ENCODE results near the gene CEMIP. TPM values are rescaled to one million over a fixed set of nuclear protein-coding genes. Genes with fewer than 3 reads are reported as not detected.

The CEMIP gene
- total and polyA plus RNA-seq, 2 of the 4 experiments (the other 2 are of a cell fraction) = 63.8 to 78.0 TPM

- no peak overlapping the region for H3K4ac ChIP-seq (ENCODE audit: low read depth, low read length)
- dilution Hi-C loops (cut with HindIII; ENCODE audit: low sequenced_read_pairs, unreplicated experiment) (no loop called here), in situ Hi-C loops (cut with MboI; ENCODE audit: low sequenced_read_pairs) (no loop called here), intact Hi-C loops (cut with micrococcal nuclease) (no loop called here)
- no peak overlapping the region for H4K8ac ChIP-seq (ENCODE audit: low read depth in 2 of 2, low read length in 2 of 2)
- H2AFZ ChIP-seq (replicated peaks; ENCODE audit: low read length, poor library complexity) = no peak overlapping the region
- H3K9ac ChIP-seq (ENCODE audit: low read depth, low read length) = no peak overlapping the region
- no peak overlapping the region for H3K27ac ChIP-seq (ENCODE audit: insufficient read depth, low read length)
- H3K79me1 ChIP-seq (ENCODE audit: low read depth in 1 of 2, low read length in 2 of 2) = no peaks in the 10 kb centered on the region
- H2BK5ac ChIP-seq (ENCODE audit: low read depth, low read length, poor library complexity, severe bottlenecking) = no peak overlapping the region
- no peak overlapping the region for H2BK120ac ChIP-seq (ENCODE audit: low read depth, low read length)
- no peak overlapping the region for H2AK9ac ChIP-seq (replicated peaks; ENCODE audit: low read depth, low read length, poor library complexity)
- no peak overlapping the region for H4K91ac ChIP-seq (ENCODE audit: insufficient read depth, low read depth, low read length)
- no peak overlapping the region for H2AK5ac ChIP-seq (ENCODE audit: low read depth, low read length)
- ATAC-seq (ENCODE audit: low read depth) (no peak), DNase-seq (no peak)
- TF ChIP-seq NFE2L2 (IDR thresholded peaks at IDR 0.05; ENCODE audit: low read depth, low read length) = no peak
- no peak for TF ChIP-seq SMC3 (IDR thresholded peaks at IDR 0.05; ENCODE audit: low read depth, low read length)
- TF ChIP-seq MAZ (IDR thresholded peaks at IDR 0.05; ENCODE audit: borderline replicate concordance, low read depth, low read length) = no peak
- TF ChIP-seq CTCF (conservative IDR thresholded peaks at IDR 0.05; ENCODE audit: low read depth, low read length) = no peak
- TF ChIP-seq, protein P1, sequence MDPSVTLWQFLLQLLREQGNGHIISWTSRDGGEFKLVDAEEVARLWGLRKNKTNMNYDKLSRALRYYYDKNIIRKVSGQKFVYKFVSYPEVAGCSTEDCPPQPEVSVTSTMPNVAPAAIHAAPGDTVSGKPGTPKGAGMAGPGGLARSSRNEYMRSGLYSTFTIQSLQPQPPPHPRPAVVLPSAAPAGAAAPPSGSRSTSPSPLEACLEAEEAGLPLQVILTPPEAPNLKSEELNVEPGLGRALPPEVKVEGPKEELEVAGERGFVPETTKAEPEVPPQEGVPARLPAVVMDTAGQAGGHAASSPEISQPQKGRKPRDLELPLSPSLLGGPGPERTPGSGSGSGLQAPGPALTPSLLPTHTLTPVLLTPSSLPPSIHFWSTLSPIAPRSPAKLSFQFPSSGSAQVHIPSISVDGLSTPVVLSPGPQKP (IDR thresholded peaks at IDR 0.05; ENCODE audit: borderline replicate concordance, low read depth, low read length) = no peak
- no peak for TF ChIP-seq POLR2A (IDR thresholded peaks at IDR 0.05; ENCODE audit: low read depth, low read length)
- no peak for TF ChIP-seq RFX5 (IDR thresholded peaks at IDR 0.05; ENCODE audit: low read depth, low read length)
- TF ChIP-seq FOS (IDR thresholded peaks at IDR 0.05; ENCODE audit: low read depth, low read length) = no peak
- no peak for TF ChIP-seq CEBPB (IDR thresholded peaks at IDR 0.05; ENCODE audit: low read depth, low read length)
- no peak for TF ChIP-seq RCOR1 (IDR thresholded peaks at IDR 0.05; ENCODE audit: insufficient replicate concordance, low read length)
- TF ChIP-seq RAD21 (IDR thresholded peaks at IDR 0.05; ENCODE audit: low read length) = no peak
- TF ChIP-seq USF2 (IDR thresholded peaks at IDR 0.05; ENCODE audit: low read depth, low read length) = no peak
- TF ChIP-seq CHD1 (IDR thresholded peaks at IDR 0.05; ENCODE audit: low read depth, low read length) = no peak
- TF ChIP-seq BHLHE40 (IDR thresholded peaks at IDR 0.05; ENCODE audit: low read depth, low read length) = no peak
- no peak for TF ChIP-seq MAFK (IDR thresholded peaks at IDR 0.05; ENCODE audit: low read depth, low read length)
- TF ChIP-seq MXI1 (IDR thresholded peaks at IDR 0.05; ENCODE audit: borderline replicate concordance, low read depth, low read length) = no peak
- no peak overlapping the region; the same call in 1 of the 2 replicates for H3K23ac ChIP-seq (ENCODE audit: low read depth, low read length)
- no peak overlapping the region for H3K56ac ChIP-seq (ENCODE audit: extremely low read depth, insufficient read depth, low read length)
- peaks cover 10% of the 10 kb centered on the region for H3K9me1 ChIP-seq (ENCODE audit: insufficient read depth, low read length)
- H3K18ac ChIP-seq (ENCODE audit: low read depth, low read length) = no peak overlapping the region
- H2BK15ac ChIP-seq (ENCODE audit: low read depth, low read length) = no peak overlapping the region
- peaks cover 4% of the 10 kb centered on the region; the same call in 1 of the 2 replicates for H3K4me1 ChIP-seq (ENCODE audit: control insufficient read depth, insufficient read depth, low read length)
- ChIA-PET CTCF (no interaction called here), POLR2A (ENCODE audit: unreplicated experiment) (no interaction called here)
- H3K36me3 ChIP-seq (ENCODE audit: control insufficient read depth, insufficient read depth, low read length) = peaks cover 78% of the 10 kb centered on the region
- H3K4me2 ChIP-seq (ENCODE audit: low read depth, low read length) = no peak overlapping the region
- no peak overlapping the region for H2BK20ac ChIP-seq (ENCODE audit: low read depth, low read length)
- H3K4me3 ChIP-seq (ENCODE audit: insufficient read depth, low read depth, low read length) = no peak overlapping the region
- H3K27me3 ChIP-seq (ENCODE audit: control insufficient read depth, insufficient read depth, low read length) = no peaks in the 10 kb centered on the region
- 95% methylated on average over 8 of the region's 13 CpGs; no CpG with 5 or more reads in 1 of the 2 experiments for WGBS, 2 experiments (ENCODE audit: extremely low coverage in 2 of 2, insufficient read length in 1 of 2)
- no peak overlapping the region for H3K14ac ChIP-seq (replicated peaks; ENCODE audit: low read depth, low read length)
- BruUV-seq (replicated peaks) = no TSS peak
- no peaks in the 10 kb centered on the region for H3K9me3 ChIP-seq (ENCODE audit: control insufficient read depth, insufficient read depth, low read length)
- H4K5ac ChIP-seq (ENCODE audit: low read depth, low read length) = no peak overlapping the region
- peaks cover 48% of the 10 kb centered on the region for H4K20me1 ChIP-seq (ENCODE audit: insufficient read depth, low read length)
These were observed 169.6 kb downstream of the CEMIP start for GRCh38 chr15:80948651-80949292.

All from IMR-90 (cell line).